B cell (primary cell): Measurements from ENCODE around the gene FAM184B. TPM values are rescaled to one million over a fixed set of nuclear protein-coding genes. Genes with fewer than 3 reads are reported as not detected.

Experiments
- ATAC-seq: fragments of 200-7000 bp; cut with Tn5 transposase; one replicate; pipeline ENCODE4 v1.10.0; 2021; ENCODE audit warnings: low read depth, mild to moderate bottlenecking, moderate number of reproducible peaks, moderate library complexity
- CTCF ChIA-PET: fragments of 350-600 bp; sonication (Branson Sonifier 250); formaldehyde crosslinking; loops from one replicate; lab custom pipeline; 2021; ENCODE audit warnings: antibody characterized with exemption, inconsistent platforms; lab: Charles Lee
- POLR2A ChIA-PET: fragments of 350-600 bp; sonication (Branson Sonifier 250); formaldehyde crosslinking; loops from one replicate; lab custom pipeline; 2021; ENCODE audit warnings: antibody characterized with exemption; lab: Charles Lee
- DNase-seq: peaks from one replicate; pipeline ENCODE4 v3.0.0; 2013
- H2AFZ ChIP-seq: 2 replicates; pipeline ENCODE4 v1.6.1; 2012; ENCODE audit warnings: mild to moderate bottlenecking, low read depth, low read length; ENCODE audit not compliant: insufficient read depth, poor library complexity, severe bottlenecking
- H3K27ac ChIP-seq, 2 donors: 1 replicate in 1 of 2; 2 replicates in 1 of 2; pipeline ENCODE4 v1.5.1; 2012 to 2013; ENCODE audit warnings: low read length in 2 of 2, mild to moderate bottlenecking in 2 of 2, moderate library complexity in 1 of 2
- H3K27me3 ChIP-seq, 4 experiments: fragments of 200-600 bp in 1 of 4; sonication (generic) in 1 of 4; replicated peaks in 1 of 4; 1 replicate in 2 of 4; 2 replicates in 2 of 4; pipeline versions ENCODE4 v1.6.1 to v1.7.0; 2013 to 2016; ENCODE audit warnings: low read length in 3 of 4, mild to moderate bottlenecking in 2 of 4, mixed read lengths in 1 of 4, moderate library complexity in 1 of 4; ENCODE audit not compliant: insufficient read depth in 4 of 4, control insufficient read depth in 3 of 4; ENCODE audit errors: control extremely low read depth in 1 of 4
- H3K36me3 ChIP-seq, 2 experiments: replicated peaks in 1 of 2; 1 replicate in 1 of 2; 2 replicates in 1 of 2; pipeline versions ENCODE4 v1.6.1 to v1.7.1; 2013; ENCODE audit warnings: low read length in 1 of 2; ENCODE audit not compliant: insufficient read depth in 2 of 2, control insufficient read depth in 1 of 2; ENCODE audit errors: control extremely low read depth in 1 of 2, extremely low read depth in 1 of 2
- H3K4me1 ChIP-seq, 2 donors: fragments of 200-600 bp in 1 of 2; sonication (generic) in 1 of 2; 1 replicate in 1 of 2; 2 replicates in 1 of 2; pipeline versions ENCODE4 v1.5.1 to v1.6.1; 2013 to 2017; ENCODE audit warnings: low read length in 2 of 2; ENCODE audit not compliant: control insufficient read depth in 2 of 2, insufficient read depth in 2 of 2
- H3K4me2 ChIP-seq: replicated peaks from 2 replicates; pipeline ENCODE3; 2012; ENCODE audit warnings: mild to moderate bottlenecking, low read depth, low read length; ENCODE audit not compliant: poor library complexity, severe bottlenecking
- H3K4me3 ChIP-seq, 5 experiments: fragments of 200-600 bp in 1 of 5; sonication (generic) in 1 of 5; 1 replicate in 3 of 5; 2 replicates in 2 of 5; pipeline versions ENCODE4 v1.5.1 to v1.7.0; 2011 to 2016; ENCODE audit warnings: low read length in 4 of 5, mild to moderate bottlenecking in 4 of 5, low read depth in 2 of 5, control low read depth in 1 of 5, moderate library complexity in 1 of 5; ENCODE audit not compliant: insufficient read depth in 1 of 5; ENCODE audit errors: control extremely low read depth in 1 of 5, extremely low read depth in 1 of 5
- H3K79me2 ChIP-seq: fragments of 200-600 bp; sonication (generic); one replicate; pipeline ENCODE4 v1.6.0; 2016; ENCODE audit warnings: low read length; ENCODE audit not compliant: control insufficient read depth, insufficient read depth
- H3K9ac ChIP-seq: fragments of 200-600 bp; sonication (generic); 2 replicates; pipeline ENCODE4 v1.6.1; 2017; ENCODE audit warnings: mild to moderate bottlenecking, low read length, moderate library complexity
- H3K9me3 ChIP-seq, 3 donors: one replicate each; pipeline versions ENCODE4 v1.6.1 to v1.7.1; 2013; ENCODE audit warnings: low read length in 2 of 3; ENCODE audit not compliant: control insufficient read depth in 2 of 3, insufficient read depth in 1 of 3; ENCODE audit errors: control extremely low read depth in 1 of 3
- H4K20me1 ChIP-seq: 2 replicates; pipeline ENCODE4 v1.6.0; 2012; ENCODE audit warnings: mild to moderate bottlenecking, low read length; ENCODE audit not compliant: insufficient read depth, control insufficient read depth, poor library complexity, severe bottlenecking
- H3K27ac Mint-ChIP-seq: one replicate; pipeline ENCODE4 v1.8.0; 2021; ENCODE audit warnings: mixed read lengths
- H3K27me3 Mint-ChIP-seq: one replicate; pipeline ENCODE4 v1.8.0; 2021; ENCODE audit warnings: mixed read lengths
- H3K4me1 Mint-ChIP-seq: one replicate; pipeline ENCODE4 v1.8.0; 2021; ENCODE audit warnings: mixed read lengths
- H3K4me3 Mint-ChIP-seq: one replicate; pipeline ENCODE4 v1.8.0; 2021; ENCODE audit warnings: mixed read lengths
- H3K9me3 Mint-ChIP-seq: one replicate; pipeline ENCODE4 v1.8.0; 2022; ENCODE audit warnings: mixed read lengths; ENCODE audit not compliant: insufficient read depth
- EZH2 ChIP-seq: IDR thresholded peaks from 2 replicates; pipeline ENCODE4 v1.6.1; 2012; ENCODE audit warnings: borderline replicate concordance, low read depth, mild to moderate bottlenecking, moderate library complexity, low read length; ENCODE audit not compliant: insufficient read depth, poor library complexity, severe bottlenecking
- WGBS: methylation state at CpG from one replicate; pipeline ENCODE4 v1.1.5; 2013; ENCODE audit warnings: missing lambda C conversion rate; ENCODE audit not compliant: insufficient coverage; 5-methylcytosine and 5-hydroxymethylcytosine counted together
- intact Hi-C: fragments of 100-400 bp; cut with micrococcal nuclease; formaldehyde crosslinking; loops from one replicate; pipeline ENCODE4 v1.10.0; 2022
- polyA plus RNA-seq: library from polyadenylated mRNA; depleted of rRNA; stranded (reverse); fragments of >200 nt; gene quantifications from 2 replicates; pipeline ENCODE4 v1.2.3, GENCODE V29; 2012
- total RNA-seq, 2 donors: library from RNA; stranded (reverse); fragments of 120-200 nt in 1 of 2; gene quantifications; 1 replicate in 1 of 2; 2 replicates in 1 of 2; pipeline versions ENCODE4 v1.2.3 to v1.2.4, GENCODE V29; 2013 to 2022
- TF ChIP-seq, protein P1 (sequence below): fragments of 200-600 bp; IDR thresholded peaks from one replicate; pipeline ENCODE4 v1.8.0; 2022; ENCODE audit warnings: antibody characterized with exemption, mild to moderate bottlenecking

The FAM184B gene
- total and polyA plus RNA-seq, 2 donors (not counting 1 experiment from before 2014, with no cell fraction given): not detected

GRCh38 chr4:17580969-17581368 lies 200.5 kb downstream of the FAM184B start:
- H3K4me3 ChIP-seq: no peak overlapping the region
- H3K27me3 Mint-ChIP-seq: no peaks in the 10 kb centered on the region
- H3K27ac Mint-ChIP-seq: no peak overlapping the region
- no peak overlapping the region for H3K4me2 ChIP-seq
- peaks cover 13 to 25% of the 10 kb centered on the region in 2 donors for H3K4me1 ChIP-seq
- H3K27me3 ChIP-seq: no peaks in the 10 kb centered on the region
- H3K4me1 Mint-ChIP-seq: peaks cover 30% of the 10 kb centered on the region
- H3K27ac ChIP-seq: no peak overlapping the region
- intact Hi-C loops: no loop called here
- DNase-seq (no peak), ATAC-seq (no peak)
- H3K9me3 ChIP-seq: peaks cover 0 to 4% (median 0%) of the 10 kb centered on the region in 3 donors
- no peaks in the 10 kb centered on the region for H4K20me1 ChIP-seq
- H3K79me2 ChIP-seq: peaks cover 12% of the 10 kb centered on the region
- H3K4me3 Mint-ChIP-seq: no peak overlapping the region
- peaks cover 0 to 45% of the 10 kb centered on the region in 2 experiments for H3K36me3 ChIP-seq
- WGBS: no CpG with 5 or more reads among the region's 7 CpGs
- CTCF ChIA-PET: no interaction called here
- H3K9me3 Mint-ChIP-seq: no peaks in the 10 kb centered on the region
- POLR2A ChIA-PET: no interaction called here
- no peak for TF ChIP-seq EZH2
- TF ChIP-seq, protein P1, sequence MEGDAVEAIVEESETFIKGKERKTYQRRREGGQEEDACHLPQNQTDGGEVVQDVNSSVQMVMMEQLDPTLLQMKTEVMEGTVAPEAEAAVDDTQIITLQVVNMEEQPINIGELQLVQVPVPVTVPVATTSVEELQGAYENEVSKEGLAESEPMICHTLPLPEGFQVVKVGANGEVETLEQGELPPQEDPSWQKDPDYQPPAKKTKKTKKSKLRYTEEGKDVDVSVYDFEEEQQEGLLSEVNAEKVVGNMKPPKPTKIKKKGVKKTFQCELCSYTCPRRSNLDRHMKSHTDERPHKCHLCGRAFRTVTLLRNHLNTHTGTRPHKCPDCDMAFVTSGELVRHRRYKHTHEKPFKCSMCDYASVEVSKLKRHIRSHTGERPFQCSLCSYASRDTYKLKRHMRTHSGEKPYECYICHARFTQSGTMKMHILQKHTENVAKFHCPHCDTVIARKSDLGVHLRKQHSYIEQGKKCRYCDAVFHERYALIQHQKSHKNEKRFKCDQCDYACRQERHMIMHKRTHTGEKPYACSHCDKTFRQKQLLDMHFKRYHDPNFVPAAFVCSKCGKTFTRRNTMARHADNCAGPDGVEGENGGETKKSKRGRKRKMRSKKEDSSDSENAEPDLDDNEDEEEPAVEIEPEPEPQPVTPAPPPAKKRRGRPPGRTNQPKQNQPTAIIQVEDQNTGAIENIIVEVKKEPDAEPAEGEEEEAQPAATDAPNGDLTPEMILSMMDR: no peak
- no peak overlapping the region for H2AFZ ChIP-seq
- no peak overlapping the region for H3K9ac ChIP-seq

Other genes with a start within 250 kb of the FAM184B start
- 30.1 and 33.5 TPM in 2 replicates for gene LAP3, start 204.4 kb downstream of the FAM184B start, total RNA-seq
- 18.4 and 34.5 TPM in 2 replicates for gene LAP3, start 204.4 kb downstream of the FAM184B start, polyA plus RNA-seq
- gene MED28, start 167.0 kb downstream of the FAM184B start, total RNA-seq: 81.5 and 83.8 TPM in 2 replicates
- 11.5 and 11.8 TPM in 2 replicates for gene MED28, start 167.0 kb downstream of the FAM184B start, polyA plus RNA-seq
- gene DCAF16, start 29.1 kb upstream of the FAM184B start, total RNA-seq: 68.1 and 69.9 TPM in 2 replicates
- 18.2 and 36.6 TPM in 2 replicates for gene DCAF16, start 29.1 kb upstream of the FAM184B start, polyA plus RNA-seq
- gene NCAPG, start 29.4 kb upstream of the FAM184B start, total RNA-seq: 0.44 and 0.84 TPM in 2 replicates
- gene NCAPG, start 29.4 kb upstream of the FAM184B start, polyA plus RNA-seq: 0.13 and 0.19 TPM in 2 replicates
- 30.4 and 31.3 TPM in 2 replicates for gene LCORL, start 240.1 kb upstream of the FAM184B start, total RNA-seq
- gene LCORL, start 240.1 kb upstream of the FAM184B start, polyA plus RNA-seq: 1.2 and 4.7 TPM in 2 replicates